OCI-LY1 (cell line): ENCODE results near the gene CBX7.

Source experiments
- H2AFZ ChIP-seq: fragments of 200-600 bp; sonication (generic), shearing (Covaris generic); 2 replicates; pipeline ENCODE4 v1.6.0; 2014; ENCODE audit warnings: antibody characterized with exemption, mild to moderate bottlenecking, low read length
- H3F3A ChIP-seq: fragments of 200-600 bp; sonication (generic), shearing (Covaris generic); 2 replicates; pipeline ENCODE4 v1.6.0; 2014; ENCODE audit warnings: mild to moderate bottlenecking, antibody characterized with exemption, low read length, moderate library complexity; ENCODE audit not compliant: insufficient read depth
- H3K27ac ChIP-seq: fragments of 200-600 bp; sonication (generic); 2 replicates; pipeline ENCODE4 v1.5.1; 2014; ENCODE audit warnings: low read length, mixed run types, mild to moderate bottlenecking, low read depth; ENCODE audit not compliant: poor library complexity, severe bottlenecking
- H3K27me3 ChIP-seq: fragments of 200-600 bp; sonication (generic); 2 replicates; pipeline ENCODE4 v1.6.0; 2014; ENCODE audit warnings: antibody characterized with exemption, mild to moderate bottlenecking, low read length, moderate library complexity; ENCODE audit not compliant: insufficient read depth
- H3K36me3 ChIP-seq: fragments of 200-600 bp; sonication (generic); 2 replicates; pipeline ENCODE4 v1.6.1; 2014; ENCODE audit warnings: mild to moderate bottlenecking, antibody characterized with exemption, low read length, moderate library complexity, mixed read lengths; ENCODE audit not compliant: insufficient read depth
- H3K4me1 ChIP-seq: fragments of 200-600 bp; sonication (generic); 2 replicates; pipeline ENCODE4 v1.5.1; 2014; ENCODE audit warnings: mild to moderate bottlenecking, low read length, moderate library complexity; ENCODE audit not compliant: insufficient read depth, severe bottlenecking
- H3K4me2 ChIP-seq: fragments of 200-600 bp; sonication (generic), shearing (Covaris generic); 2 replicates; pipeline ENCODE4 v1.6.1; 2014; ENCODE audit warnings: low read length
- H3K4me3 ChIP-seq: fragments of 200-600 bp; sonication (generic); 2 replicates; pipeline ENCODE4 v1.5.1; 2014; ENCODE audit warnings: low read length, low read depth, mild to moderate bottlenecking, mixed read lengths; ENCODE audit not compliant: poor library complexity, severe bottlenecking
- H3K79me2 ChIP-seq: fragments of 200-600 bp; shearing (Covaris generic); 2 replicates; pipeline ENCODE4 v1.6.1; 2016; ENCODE audit warnings: mixed run types, low read length, mixed read lengths; ENCODE audit not compliant: insufficient read depth
- H3K9ac ChIP-seq: fragments of 200-600 bp; sonication (generic), shearing (Covaris generic); 2 replicates; pipeline ENCODE4 v1.6.1; 2014; ENCODE audit warnings: mild to moderate bottlenecking, low read length, mixed read lengths
- H3K9me2 ChIP-seq: fragments of 200-600 bp; sonication (generic), shearing (Covaris generic); 2 replicates; pipeline ENCODE4 v1.6.1; 2014; ENCODE audit warnings: low read depth, mild to moderate bottlenecking, low read length, mixed read lengths
- H3K9me3 ChIP-seq: fragments of 200-600 bp; shearing (Covaris generic); 2 replicates; pipeline ENCODE4 v1.6.1; 2014; ENCODE audit warnings: low read length, mixed read lengths
- H4K20me1 ChIP-seq: fragments of 200-600 bp; sonication (generic), shearing (Covaris generic); 2 replicates; pipeline ENCODE4 v1.6.0; 2016; ENCODE audit warnings: mild to moderate bottlenecking, low read length; ENCODE audit not compliant: insufficient read depth
- CTCF ChIP-seq: fragments of 200-600 bp; sonication (generic), shearing (Covaris generic); IDR thresholded peaks from 2 replicates; pipeline ENCODE4 v1.5.1; 2017; ENCODE audit warnings: mild to moderate bottlenecking, antibody characterized with exemption, low read length, moderate library complexity, mixed read lengths
- EZH2 ChIP-seq: fragments of 200-600 bp; sonication (generic), shearing (Covaris generic); IDR thresholded peaks from 2 replicates; pipeline ENCODE4 v1.8.0; 2017; ENCODE audit warnings: borderline replicate concordance, mixed run types, mild to moderate bottlenecking, antibody characterized with exemption, low read length, moderate library complexity, mixed read lengths

Gene CBX7

GRCh38 chr22:39089928-39090327, 62.6 kb downstream of the CBX7 start:
- H3K27me3 ChIP-seq, result no peaks in the 10 kb centered on the region
- TF ChIP-seq EZH2 (no peak), CTCF (no peak)
- H3K9ac ChIP-seq, result no peak overlapping the region
- H3K9me3 ChIP-seq, result no peaks in the 10 kb centered on the region
- H3K36me3 ChIP-seq, result no peaks in the 10 kb centered on the region
- no peak overlapping the region for H3K4me2 ChIP-seq
- no peaks in the 10 kb centered on the region for H3F3A ChIP-seq
- no peak overlapping the region for H3K27ac ChIP-seq
- no peaks in the 10 kb centered on the region for H3K9me2 ChIP-seq
- H2AFZ ChIP-seq, result no peak overlapping the region
- H4K20me1 ChIP-seq, result no peaks in the 10 kb centered on the region
- H3K4me3 ChIP-seq, result no peak overlapping the region
- no peaks in the 10 kb centered on the region for H3K79me2 ChIP-seq
- no peaks in the 10 kb centered on the region for H3K4me1 ChIP-seq

- no peak overlapping the region for H2AFZ ChIP-seq
- H3F3A ChIP-seq, result no peaks in the 10 kb centered on the region
- no peak overlapping the region for H3K9ac ChIP-seq
- H3K27me3 ChIP-seq, result peaks cover 4% of the 10 kb centered on the region; the same call in 1 of the 2 replicates
- H3K27ac ChIP-seq, result no peak overlapping the region
- no peaks in the 10 kb centered on the region for H3K4me1 ChIP-seq
- H3K4me2 ChIP-seq, result no peak overlapping the region
- H3K36me3 ChIP-seq, result no peaks in the 10 kb centered on the region
- no peak overlapping the region for H3K4me3 ChIP-seq
- no peaks in the 10 kb centered on the region for H3K9me3 ChIP-seq
- no peaks in the 10 kb centered on the region for H3K9me2 ChIP-seq
- no peaks in the 10 kb centered on the region for H4K20me1 ChIP-seq
- TF ChIP-seq EZH2 (no peak), CTCF (no peak)
- H3K79me2 ChIP-seq, result no peaks in the 10 kb centered on the region
Observed at GRCh38 chr22:39088685-39089032, 63.8 kb downstream of the CBX7 start.

GRCh38 chr22:39087881-39088684, 64.4 kb downstream of the CBX7 start:
- Histone ChIP-seq H3K4me3 (no peak overlapping the region), H3K27me3 (peaks cover 4% of the 10 kb centered on the region; the same call in 1 of the 2 replicates), H4K20me1 (no peaks in the 10 kb centered on the region), H3K4me1 (no peaks in the 10 kb centered on the region), H3K9me3 (no peaks in the 10 kb centered on the region), H2AFZ (no peak overlapping the region), H3K9me2 (no peaks in the 10 kb centered on the region), H3K79me2 (no peaks in the 10 kb centered on the region), H3K36me3 (no peaks in the 10 kb centered on the region), H3K9ac (no peak overlapping the region), H3K27ac (no peak overlapping the region), H3F3A (no peaks in the 10 kb centered on the region), H3K4me2 (no peak overlapping the region)
- TF ChIP-seq CTCF (no peak), EZH2 (no peak)
